Lower leg skin (tissue), 4 donors: ENCODE data around the gene PMS1. TPM values are rescaled to one million over a fixed set of nuclear protein-coding genes. Genes with fewer than 3 reads are reported as not detected.

Source experiments
- DNase-seq, 2 donors: peaks; one replicate each; pipeline ENCODE4 v3.0.0-alpha.2; 2019; ENCODE audit warnings: low spot score in 2 of 2
- H3K4me3 ChIP-seq: fragments of 200-600 bp; sonication (generic); 2 replicates; pipeline ENCODE4 v1.5.1; 2017; ENCODE audit warnings: mild to moderate bottlenecking, low read depth; ENCODE audit not compliant: poor library complexity, severe bottlenecking
- CTCF ChIP-seq, 3 donors: fragments of 450-650 bp; IDR thresholded peaks; one replicate each; pipeline ENCODE4 v1.5.1; 2016; ENCODE audit warnings: antibody characterized with exemption in 3 of 3, mild to moderate bottlenecking in 3 of 3, moderate library complexity in 2 of 3
- POLR2A ChIP-seq, 2 donors: fragments of 450-650 bp; IDR thresholded peaks; one replicate each; pipeline ENCODE4 v1.6.1; 2016 to 2017; ENCODE audit warnings: antibody characterized with exemption in 2 of 2, mild to moderate bottlenecking in 1 of 2, moderate library complexity in 1 of 2
- WGBS, 2 donors: methylation state at CpG; one replicate each; pipeline ENCODE4 v1.1.5; 2018; 5-methylcytosine and 5-hydroxymethylcytosine counted together
- intact Hi-C: fragments of 100-400 bp; cut with DNase I; formaldehyde crosslinking; loops from one replicate; pipeline ENCODE4 v1.15.0; 2023; ENCODE audit warnings: low total_unique reads
- total RNA-seq, 4 donors: library from RNA; depleted of rRNA; stranded (reverse); fragments of >200 nt; gene quantifications; one replicate each; pipeline ENCODE4 v1.1.0, GENCODE V29; 2016

The PMS1 gene
- total RNA-seq, 4 donors from 2014 or later, result 6.7 to 10.2 (median 10.0) TPM

DNA sequence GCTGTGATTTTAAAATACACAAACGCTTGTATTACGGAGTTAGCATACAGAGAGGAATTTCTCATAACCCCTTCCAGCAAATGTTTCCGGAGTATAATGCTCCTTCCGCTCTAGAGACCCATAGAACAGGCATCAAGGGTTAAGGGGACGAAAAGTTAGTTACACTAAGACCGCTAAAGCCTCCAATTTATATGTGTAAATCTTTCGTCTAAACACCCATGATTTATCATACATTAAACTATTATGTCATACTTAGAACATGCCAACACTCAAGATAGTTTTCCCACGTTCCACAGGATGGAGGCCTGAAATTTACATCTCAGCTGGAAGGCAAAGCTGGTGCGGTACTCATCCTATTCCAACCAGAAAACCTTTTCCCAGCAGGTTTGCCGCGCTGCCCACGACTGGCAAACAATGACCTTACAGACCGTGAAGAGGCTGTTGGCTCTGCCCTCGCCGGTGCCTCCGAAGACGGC lies 761 bp upstream of the PMS1 start:
- intact Hi-C loops, result no loop called here
- WGBS, 2 donors, result 0 to 2% methylated on average over 13 to 17 of the region's 17 CpGs
- no peak for DNase-seq
- no peak for TF ChIP-seq POLR2A (IDR thresholded peaks at IDR 0.05)
- no peak for TF ChIP-seq CTCF (IDR thresholded peaks at IDR 0.05)
- peak overlapping the region; percentile 73 for H3K4me3 ChIP-seq

GRCh38 chr2:189791338-189792042 lies 7.2 kb downstream of the PMS1 start:
- 91 to 93% methylated on average over 12 of the region's 12 CpGs for WGBS, 2 donors
- no peak overlapping the region for H3K4me3 ChIP-seq
- no peak for DNase-seq
- intact Hi-C loops, result no loop called here
- no peak for TF ChIP-seq POLR2A (IDR thresholded peaks at IDR 0.05)
- no peak for TF ChIP-seq CTCF (IDR thresholded peaks at IDR 0.05)

DNA sequence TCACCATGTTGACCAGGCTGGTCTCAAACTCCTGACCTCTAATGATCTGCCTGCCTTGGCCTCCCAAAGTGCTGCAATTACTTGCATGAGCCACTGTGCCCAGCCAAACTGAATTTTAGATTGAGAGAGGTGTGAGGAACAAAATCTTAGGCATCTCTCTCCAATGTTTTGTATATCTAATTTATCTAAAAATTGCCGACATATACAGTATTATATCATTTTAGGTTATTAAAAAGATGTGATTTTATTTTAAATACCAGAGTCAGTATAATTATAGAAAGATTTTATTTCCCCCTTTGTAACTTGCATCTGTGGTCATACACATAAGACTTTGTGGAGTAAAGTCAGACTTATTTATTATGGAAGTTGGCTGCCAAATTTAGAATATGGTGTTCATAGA lies 10.1 kb downstream of the PMS1 start:
- intact Hi-C loops, result no loop called here
- H3K4me3 ChIP-seq, result no peak overlapping the region
- 96 to 100% methylated on average over 1 of the region's 1 CpG for WGBS, 2 donors
- TF ChIP-seq CTCF (IDR thresholded peaks at IDR 0.05), result no peak
- DNase-seq, result no peak

DNA sequence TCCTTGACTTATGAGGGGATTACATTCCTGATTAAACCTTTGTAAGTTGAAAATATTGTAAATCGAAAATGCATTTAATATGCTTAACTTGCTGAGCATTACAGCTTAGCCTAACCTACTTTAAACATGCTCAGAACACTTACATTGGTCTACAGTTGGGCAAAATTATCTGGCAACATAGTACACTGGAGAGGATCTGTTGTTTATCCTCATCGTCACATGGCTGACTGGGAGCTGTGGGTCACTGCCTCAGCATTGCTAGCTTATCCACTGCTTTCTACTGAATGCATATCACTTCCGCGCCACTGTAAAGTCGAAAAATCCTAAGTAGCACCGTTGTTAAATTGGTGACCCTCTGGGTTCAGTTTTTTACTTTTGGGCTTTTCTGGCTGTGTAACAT lies 13.7 kb downstream of the PMS1 start:
- no peak for DNase-seq
- intact Hi-C loops, result no loop called here
- TF ChIP-seq CTCF (IDR thresholded peaks at IDR 0.05), result no peak
- no peak for TF ChIP-seq POLR2A (IDR thresholded peaks at IDR 0.05)
- 90 to 95% methylated on average over 6 of the region's 6 CpGs for WGBS, 2 donors
- no peak overlapping the region for H3K4me3 ChIP-seq

DNA sequence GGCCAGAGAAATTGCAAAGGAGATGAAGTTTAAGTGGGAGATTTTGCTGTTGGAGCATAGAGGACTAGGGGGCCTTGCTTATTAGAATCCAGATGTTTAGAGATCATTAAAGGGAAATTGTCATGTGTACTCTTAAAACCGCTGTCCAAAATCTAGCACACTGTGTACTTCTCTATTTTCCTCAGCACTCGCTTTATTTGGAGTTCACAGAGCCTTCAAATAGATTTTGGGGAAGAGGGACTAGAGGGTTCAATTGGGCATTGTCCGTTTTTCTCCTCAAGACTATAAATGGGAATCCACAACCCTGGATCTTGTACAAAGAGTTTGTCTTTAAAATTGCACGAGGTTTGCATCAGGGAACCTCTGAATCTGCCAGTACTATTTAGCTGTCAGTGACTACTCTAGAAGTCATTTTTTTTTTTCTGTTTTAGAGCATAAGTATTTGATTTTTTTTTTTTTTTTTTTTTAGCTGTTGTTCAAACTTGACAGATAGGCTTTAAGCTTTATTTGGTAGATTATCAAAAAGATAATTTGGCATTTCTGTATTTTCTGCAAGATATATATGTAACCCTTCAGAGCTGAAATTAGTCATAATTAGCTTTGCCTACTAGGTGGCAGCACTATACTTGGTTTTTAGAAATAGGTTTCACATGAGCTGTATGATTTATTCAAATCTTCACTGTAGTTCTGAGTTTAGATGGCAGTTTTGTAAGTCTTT lies 14.2 kb downstream of the PMS1 start:
- TF ChIP-seq POLR2A (IDR thresholded peaks at IDR 0.05), result no peak
- TF ChIP-seq CTCF (IDR thresholded peaks at IDR 0.05), result no peak
- H3K4me3 ChIP-seq, result no peak overlapping the region
- WGBS, 2 donors, result 48 to 51% methylated on average over 4 of the region's 4 CpGs
- DNase-seq, result no peak
- intact Hi-C loops, result no loop called here
